GM23338 (cell line): Measurements from ENCODE around the gene TNFRSF1A. TPM values are rescaled to one million over a fixed set of nuclear protein-coding genes. Genes with fewer than 3 reads are reported as not detected.

ENCODE experiments used
- ATAC-seq: fragments of 200-7000 bp; cut with Tn5 transposase; 3 replicates; pipeline ENCODE4 v1.9.1; 2020
- DNase-seq: peaks from one replicate; pipeline ENCODE4 v3.0.0-alpha.2; 2015; ENCODE audit warnings: low spot score
- H2AFZ ChIP-seq: fragments of 200-600 bp; sonication (generic); 2 replicates; pipeline ENCODE4 v1.8.0; 2016; ENCODE audit warnings: antibody characterized with exemption, mild to moderate bottlenecking, moderate library complexity
- H3F3A ChIP-seq: fragments of 200-600 bp; sonication (generic); replicated peaks from 2 replicates; pipeline ENCODE4 v1.8.0; 2017; ENCODE audit warnings: antibody characterized with exemption, mixed run types, low read depth
- H3K27ac ChIP-seq: fragments of 200-600 bp; sonication (generic); 2 replicates; pipeline ENCODE4 v1.6.1; 2016; ENCODE audit warnings: low read depth
- H3K27me3 ChIP-seq: fragments of 200-600 bp; sonication (generic); 2 replicates; pipeline ENCODE4 v1.8.0; 2016; ENCODE audit warnings: mild to moderate bottlenecking, mixed run types, moderate library complexity; ENCODE audit not compliant: insufficient read depth
- H3K36me3 ChIP-seq: fragments of 200-600 bp; sonication (generic); 2 replicates; pipeline ENCODE4 v1.8.0; 2016; ENCODE audit warnings: mild to moderate bottlenecking; ENCODE audit not compliant: insufficient read depth
- H3K4me1 ChIP-seq: fragments of 200-600 bp; sonication (generic); 2 replicates; pipeline ENCODE4 v1.8.0; 2016; ENCODE audit warnings: mild to moderate bottlenecking, moderate library complexity; ENCODE audit not compliant: insufficient read depth
- H3K4me2 ChIP-seq: fragments of 200-600 bp; sonication (generic); 2 replicates; pipeline ENCODE4 v1.7.1; 2017; ENCODE audit warnings: mixed run types
- H3K4me3 ChIP-seq: fragments of 200-600 bp; sonication (generic); 2 replicates; pipeline ENCODE4 v1.6.1; 2016; ENCODE audit warnings: mixed run types
- H3K79me2 ChIP-seq: fragments of 200-600 bp; sonication (generic); replicated peaks from 2 replicates; pipeline ENCODE4 v1.8.0; 2017; ENCODE audit warnings: mild to moderate bottlenecking; ENCODE audit not compliant: insufficient read depth
- H3K9me2 ChIP-seq: fragments of 200-600 bp; sonication (generic); 2 replicates; pipeline ENCODE4 v1.8.0; 2017; ENCODE audit not compliant: insufficient read depth
- H4K20me1 ChIP-seq: fragments of 200-600 bp; sonication (generic); replicated peaks from 2 replicates; pipeline ENCODE4 v1.8.0; 2017; ENCODE audit warnings: mild to moderate bottlenecking; ENCODE audit not compliant: insufficient read depth
- H3K27ac Mint-ChIP-seq: 2 replicates; pipeline ENCODE4 v1.8.0; 2020; ENCODE audit warnings: inconsistent platforms, mild to moderate bottlenecking, moderate library complexity, mixed read lengths
- H3K27me3 Mint-ChIP-seq: 3 replicates; pipeline ENCODE4 v1.8.0; 2022; ENCODE audit warnings: low read depth, mild to moderate bottlenecking, moderate library complexity, mixed read lengths, inconsistent platforms; ENCODE audit not compliant: insufficient read depth, poor library complexity
- H3K36me3 Mint-ChIP-seq: 3 replicates; pipeline ENCODE4 v1.8.0; 2021; ENCODE audit warnings: low read depth, mild to moderate bottlenecking, inconsistent platforms, moderate library complexity, mixed read lengths
- H3K4me1 Mint-ChIP-seq: 3 replicates; pipeline ENCODE4 v1.8.0; 2020; ENCODE audit warnings: mild to moderate bottlenecking, inconsistent platforms, mixed read lengths
- H3K4me3 Mint-ChIP-seq: 3 replicates; pipeline ENCODE4 v1.8.0; 2021; ENCODE audit warnings: moderate library complexity, mild to moderate bottlenecking, inconsistent platforms, mixed read lengths
- H3K9me3 Mint-ChIP-seq: 3 replicates; pipeline ENCODE4 v1.8.0; 2020; ENCODE audit warnings: moderate library complexity, mild to moderate bottlenecking, inconsistent platforms, mixed read lengths
- CREB1 ChIP-seq: fragments of 250-450 bp; sonication (Bioruptor Pico); IDR thresholded peaks from 2 replicates; pipeline ENCODE4 v1.5.0; 2020; ENCODE audit warnings: low read depth, mild to moderate bottlenecking, moderate library complexity
- CTCF ChIP-seq, 2 experiments: fragments of 200-600 bp in 1 of 2; sonication (generic) in 1 of 2; conservative IDR thresholded peaks; 2 replicates each; pipeline versions ENCODE4 v1.5.1 to v1.6.1; 2016 to 2017; ENCODE audit warnings: antibody characterized with exemption in 2 of 2, low read depth in 2 of 2, mild to moderate bottlenecking in 2 of 2, moderate library complexity in 1 of 2
- ETS1 ChIP-seq: IDR thresholded peaks from 2 replicates; pipeline ENCODE4 v1.6.1; 2016; ENCODE audit warnings: antibody characterized with exemption
- EZH2 ChIP-seq: fragments of 200-600 bp; sonication (generic); IDR thresholded peaks from one replicate; pipeline ENCODE4 v1.8.0; 2017; ENCODE audit warnings: antibody characterized with exemption, mild to moderate bottlenecking, low read depth; ENCODE audit not compliant: unreplicated experiment
- EZH2phosphoT487 ChIP-seq: fragments of 200-600 bp; sonication (generic); IDR thresholded peaks from one replicate; pipeline ENCODE4 v1.8.1; 2018; ENCODE audit warnings: antibody characterized with exemption; ENCODE audit not compliant: unreplicated experiment
- JUNB ChIP-seq: IDR thresholded peaks from one replicate; pipeline ENCODE4 v1.6.1; 2016; ENCODE audit warnings: antibody characterized with exemption; ENCODE audit not compliant: unreplicated experiment
- NANOG ChIP-seq: IDR thresholded peaks from 2 replicates; pipeline ENCODE4 v1.6.1; 2016; ENCODE audit warnings: antibody characterized with exemption, borderline replicate concordance
- POLR2AphosphoS5 ChIP-seq: IDR thresholded peaks from 2 replicates; pipeline ENCODE4 v1.6.1; 2016; ENCODE audit warnings: antibody characterized with exemption, low read depth
- REST ChIP-seq: IDR thresholded peaks from one replicate; pipeline ENCODE4 v1.6.1; 2018; ENCODE audit warnings: antibody characterized with exemption; ENCODE audit not compliant: unreplicated experiment
- STAT1 ChIP-seq: IDR thresholded peaks from one replicate; pipeline ENCODE4 v1.6.1; 2016; ENCODE audit warnings: antibody characterized with exemption; ENCODE audit not compliant: unreplicated experiment
- ZNF114 ChIP-seq: fragments of 250-450 bp; sonication (Bioruptor Pico); IDR thresholded peaks from 2 replicates; pipeline ENCODE4 v1.5.0; 2020; ENCODE audit warnings: mild to moderate bottlenecking, moderate library complexity
- ZNF331 ChIP-seq: fragments of 250-450 bp; sonication (Bioruptor Pico); IDR thresholded peaks from 2 replicates; pipeline ENCODE4 v1.5.0; 2020; ENCODE audit warnings: low read depth, mild to moderate bottlenecking, moderate library complexity
- ZNF462 ChIP-seq: fragments of 250-450 bp; sonication (Bioruptor Pico); IDR thresholded peaks from 2 replicates; pipeline ENCODE4 v1.5.0; 2020; ENCODE audit warnings: mild to moderate bottlenecking, moderate library complexity
- polyA plus RNA-seq: library from polyadenylated mRNA; unstranded; fragments of >200 nt; fragmentation: Nextera tagmentation; extraction: Ambion mirVana; gene quantifications from 2 replicates; pipeline ENCODE4 v1.2.1, GENCODE V29; 2016
- total RNA-seq: library from RNA; depleted of rRNA; stranded (reverse); fragments of >200 nt; shearing (Covaris generic); gene quantifications from 2 replicates; pipeline ENCODE4 v1.2.3, GENCODE V29; 2014

TNFRSF1A gene
- total and polyA plus RNA-seq, 2 experiments from 2014 or later, result 24.3 to 43.4 TPM

GRCh38 chr12:6360080-6360571 lies 18.2 kb upstream of the TNFRSF1A start:
- Mint-ChIP-seq H3K4me3 (no peak overlapping the region), H3K36me3 (peaks cover 58% of the 10 kb centered on the region), H3K27me3 (peaks cover 7% of the 10 kb centered on the region), H3K9me3 (no peaks in the 10 kb centered on the region), H3K27ac (no peak overlapping the region), H3K4me1 (peaks cover 15% of the 10 kb centered on the region)
- no peak overlapping the region for H3K4me2 ChIP-seq
- H2AFZ ChIP-seq, result no peak overlapping the region
- peaks cover 14% of the 10 kb centered on the region; the same call in 1 of the 2 replicates for H3F3A ChIP-seq
- H3K79me2 ChIP-seq, result peaks cover 17% of the 10 kb centered on the region
- H3K27ac ChIP-seq, result no peak overlapping the region
- no peaks in the 10 kb centered on the region for H3K9me2 ChIP-seq
- H3K36me3 ChIP-seq, result peaks cover 7% of the 10 kb centered on the region
- peaks cover 6% of the 10 kb centered on the region; the same call in 1 of the 2 replicates for H3K4me1 ChIP-seq
- no peak overlapping the region for H3K4me3 ChIP-seq
- no peaks in the 10 kb centered on the region for H3K27me3 ChIP-seq
- peaks cover 6% of the 10 kb centered on the region; the same call in 1 of the 2 replicates for H4K20me1 ChIP-seq
- TF ChIP-seq ZNF331, result no peak
- no peak for TF ChIP-seq ZNF114 (CRISPR knock-in tag)
- TF ChIP-seq JUNB, result no peak
- TF ChIP-seq CTCF (conservative IDR thresholded peaks at IDR 0.05; ENCODE audit: low read depth in 2 of 2), result no peak
- no peak for TF ChIP-seq REST
- no peak for TF ChIP-seq CREB1 (CRISPR knock-in tag)
- no peak for TF ChIP-seq ZNF462
- no peak for TF ChIP-seq STAT1
- TF ChIP-seq EZH2, result no peak
- no peak for TF ChIP-seq NANOG
- no peak for TF ChIP-seq POLR2AphosphoS5
- TF ChIP-seq EZH2phosphoT487, result no peak
- no peak for TF ChIP-seq ETS1
- DNase-seq (no peak), ATAC-seq (no peak)
